Measurements from ENCODE around the gene DCDC2B.

DCDC2B gene

GRCh38 chr1:32263744-32264143 lies 54.9 kb downstream of the DCDC2B start:
- no peak for DNase-seq

All from activated CD8-positive, alpha-beta memory T cell treated with anti-CD3 and anti-CD28 coated beads, Interleukin-2, amount 50 U/mL, for 4 hours (primary cell).